ENCODE data around the gene NADSYN1.
"Not testable (repeated sequence)": the region's sequence is repeated elsewhere in the genome, so short reads cannot be mapped to it uniquely, and the experiment has no call there.

The NADSYN1 gene

DNA sequence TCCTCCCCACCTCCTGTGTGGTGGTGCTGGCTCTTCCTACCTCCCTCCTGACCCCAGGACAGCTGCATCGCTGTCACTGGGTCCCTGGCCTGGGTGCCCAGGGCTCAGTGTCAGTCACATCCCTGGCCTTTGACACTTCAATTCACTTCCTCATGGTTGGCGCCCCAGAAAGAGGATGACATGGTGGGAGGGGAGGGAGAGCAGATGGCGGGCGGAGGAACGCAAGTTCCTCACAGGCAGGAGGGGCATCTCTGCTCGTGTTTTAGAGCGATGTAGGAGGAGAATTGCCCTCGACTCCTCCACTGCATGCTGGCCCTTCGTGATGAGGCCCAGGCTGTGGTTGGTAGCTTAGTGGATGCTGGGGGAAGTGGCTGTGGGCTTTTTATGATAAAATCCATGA lies 38.9 kb downstream of the NADSYN1 start:
- no peak for DNase-seq

- no peak for DNase-seq
Measured at GRCh38 chr11:71495286-71496230, 42.6 kb downstream of the NADSYN1 start.

DNA sequence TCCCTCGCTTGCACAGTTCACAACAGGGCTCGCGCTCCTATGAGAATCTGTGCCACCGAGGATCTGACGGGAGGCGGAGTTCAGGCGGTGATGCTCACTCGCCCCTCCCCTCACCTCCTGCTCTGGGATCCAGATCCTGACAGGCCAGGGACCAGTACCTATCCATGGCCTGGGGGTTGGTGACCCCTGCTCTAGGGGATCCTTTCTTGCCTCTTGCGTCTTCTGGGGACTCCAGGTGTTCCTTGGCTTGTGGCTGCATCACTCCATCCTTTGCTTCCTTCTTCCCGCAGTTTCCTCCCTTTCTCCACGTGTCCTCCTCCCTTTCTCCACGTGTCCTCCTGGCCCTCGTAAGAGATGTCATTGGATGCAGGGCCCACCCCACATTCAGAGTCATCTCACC lies 43.4 kb downstream of the NADSYN1 start:
- DNase-seq, result no peak

- DNase-seq, result no peak
Measured at GRCh38 chr11:71498091-71498490, 45.1 kb downstream of the NADSYN1 start.

GRCh38 chr11:71499125-71499524 lies 46.1 kb downstream of the NADSYN1 start:
- DNase-seq, result no peak

DNA sequence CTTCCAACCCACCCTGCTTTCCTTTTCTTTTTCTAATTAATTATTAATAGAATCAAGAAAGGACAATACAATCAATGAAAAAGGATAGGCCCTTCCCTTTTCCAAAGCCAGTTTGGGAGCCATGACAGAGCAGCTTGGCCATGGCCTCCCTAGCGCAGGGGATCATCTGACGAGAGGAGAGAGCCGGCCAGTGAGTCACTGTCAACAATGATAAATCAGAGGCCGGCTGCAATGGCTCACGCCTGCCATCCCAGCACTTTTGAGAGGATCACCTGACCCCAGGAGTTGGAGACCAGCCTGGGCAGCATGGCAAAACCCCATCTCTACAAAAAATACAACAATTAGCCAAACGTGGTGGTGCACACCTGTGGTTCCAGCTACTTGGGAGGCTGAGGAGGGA lies 46.5 kb downstream of the NADSYN1 start:
- DNase-seq, result no peak

DNA sequence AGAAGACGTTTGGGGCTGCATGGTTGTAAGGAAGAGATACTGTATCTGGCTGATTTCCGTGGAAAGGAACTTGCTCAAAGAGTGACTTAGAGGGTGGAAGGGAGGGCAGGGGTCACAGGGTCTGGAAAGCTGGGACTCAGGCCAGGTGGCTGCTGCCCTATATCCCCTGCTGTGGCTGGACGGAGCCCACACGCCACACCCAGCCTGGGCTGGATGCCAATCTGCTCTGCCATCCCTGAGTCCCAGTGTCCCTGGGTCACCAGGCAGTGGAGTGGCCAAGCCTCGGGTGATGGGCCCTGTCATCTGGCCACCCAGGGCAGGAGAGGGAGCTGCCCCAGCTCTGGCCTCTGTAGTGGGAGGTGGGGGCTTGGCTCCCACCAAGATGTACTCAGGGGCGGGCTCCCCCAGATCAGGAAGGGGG lies 47.6 kb downstream of the NADSYN1 start:
- no peak for DNase-seq

GRCh38 chr11:71501071-71501985 lies 48.3 kb downstream of the NADSYN1 start:
- no peak for DNase-seq

- no peak for DNase-seq
Measured at GRCh38 chr11:71502026-71502425, 49.0 kb downstream of the NADSYN1 start.

DNA sequence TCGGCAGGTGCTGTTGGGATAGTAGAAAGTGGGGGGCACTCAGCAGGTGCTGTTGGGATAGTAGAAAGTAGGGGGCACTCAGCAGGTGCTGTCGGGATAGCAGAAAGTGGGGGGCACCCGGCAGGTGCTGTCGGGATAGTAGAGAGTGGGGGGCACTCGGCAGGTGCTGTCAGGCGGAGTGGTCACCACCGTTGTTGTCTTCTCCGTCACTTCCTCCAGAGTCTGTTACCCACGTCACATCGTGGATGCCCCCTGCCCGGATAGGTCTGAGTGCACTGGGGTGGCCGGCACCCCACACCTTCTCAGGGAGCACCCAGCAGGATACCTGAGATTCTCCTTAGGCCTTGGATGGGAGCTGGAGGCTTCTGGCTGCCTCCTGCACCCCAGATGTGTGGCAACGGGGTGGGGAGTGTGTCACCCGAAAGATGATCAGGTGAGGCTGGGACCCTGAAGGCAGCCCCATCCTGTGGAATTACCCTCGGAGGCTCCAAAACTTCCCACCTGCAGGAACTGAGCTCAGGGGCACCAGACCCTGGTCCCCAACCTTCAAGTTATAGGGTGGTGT lies 50.0 kb downstream of the NADSYN1 start:
- DNase-seq, result no peak

- DNase-seq, result no peak
Measured at GRCh38 chr11:71504531-71504930, 51.5 kb downstream of the NADSYN1 start.

DNA sequence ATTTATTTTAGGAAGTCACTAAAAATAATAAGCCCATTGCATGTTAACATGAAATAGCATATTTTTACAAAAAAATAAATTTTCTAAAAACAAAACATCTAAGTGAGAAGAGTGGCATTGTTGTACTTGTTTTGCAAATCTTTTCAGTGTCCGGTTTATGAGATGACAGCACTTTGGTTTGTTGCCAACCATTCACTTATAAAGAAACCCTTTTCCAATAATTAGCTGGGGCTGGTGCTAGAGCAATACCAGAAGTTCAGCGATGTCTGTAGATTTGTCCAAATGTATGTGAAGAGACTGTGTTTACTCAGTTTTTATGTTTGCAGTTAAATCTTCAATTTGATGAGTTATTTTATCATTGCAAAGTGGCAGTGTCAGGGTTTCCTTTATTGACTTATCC lies 52.0 kb downstream of the NADSYN1 start:
- DNase-seq, result no peak

DNA sequence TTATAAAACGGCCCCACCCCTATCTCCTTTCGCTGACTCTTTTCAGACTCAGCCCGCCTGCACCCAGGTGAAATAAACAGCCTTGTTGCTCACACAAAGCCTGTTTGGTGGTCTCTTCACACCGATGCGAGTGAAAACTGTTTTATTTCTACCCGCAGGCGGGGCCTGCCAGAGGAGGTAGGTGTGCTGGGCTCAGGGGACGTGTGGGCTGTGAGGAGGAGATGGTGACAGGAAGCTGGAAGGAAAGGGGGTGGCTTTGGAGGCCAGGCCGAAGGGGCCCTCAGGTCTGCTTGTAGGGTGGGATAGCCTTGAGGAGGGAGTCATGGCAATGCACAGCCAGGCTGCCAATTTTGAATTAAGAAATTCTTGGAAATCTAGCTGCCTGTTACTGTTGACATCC lies 52.8 kb downstream of the NADSYN1 start:
- no peak for DNase-seq

DNA sequence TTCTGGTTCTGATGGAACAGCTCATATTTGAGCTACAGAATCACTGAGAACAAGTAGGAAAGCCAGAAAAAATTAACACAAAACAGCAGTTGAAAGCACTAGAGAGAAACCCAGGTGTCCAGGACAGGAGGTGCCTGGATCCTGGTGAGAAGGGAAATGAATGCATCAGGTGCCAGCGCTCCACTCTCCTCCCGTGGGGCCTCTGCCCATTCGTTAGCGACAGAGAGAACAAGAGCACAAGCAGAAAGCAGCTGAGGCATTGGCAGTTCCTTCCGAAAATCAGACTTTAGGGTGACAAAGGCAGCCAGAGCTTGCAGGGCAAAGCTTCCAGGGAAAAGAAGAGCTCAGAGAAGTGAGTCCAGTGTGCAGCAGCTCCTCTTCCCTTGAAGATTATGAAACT lies 54.1 kb downstream of the NADSYN1 start:
- DNase-seq, result no peak

DNA sequence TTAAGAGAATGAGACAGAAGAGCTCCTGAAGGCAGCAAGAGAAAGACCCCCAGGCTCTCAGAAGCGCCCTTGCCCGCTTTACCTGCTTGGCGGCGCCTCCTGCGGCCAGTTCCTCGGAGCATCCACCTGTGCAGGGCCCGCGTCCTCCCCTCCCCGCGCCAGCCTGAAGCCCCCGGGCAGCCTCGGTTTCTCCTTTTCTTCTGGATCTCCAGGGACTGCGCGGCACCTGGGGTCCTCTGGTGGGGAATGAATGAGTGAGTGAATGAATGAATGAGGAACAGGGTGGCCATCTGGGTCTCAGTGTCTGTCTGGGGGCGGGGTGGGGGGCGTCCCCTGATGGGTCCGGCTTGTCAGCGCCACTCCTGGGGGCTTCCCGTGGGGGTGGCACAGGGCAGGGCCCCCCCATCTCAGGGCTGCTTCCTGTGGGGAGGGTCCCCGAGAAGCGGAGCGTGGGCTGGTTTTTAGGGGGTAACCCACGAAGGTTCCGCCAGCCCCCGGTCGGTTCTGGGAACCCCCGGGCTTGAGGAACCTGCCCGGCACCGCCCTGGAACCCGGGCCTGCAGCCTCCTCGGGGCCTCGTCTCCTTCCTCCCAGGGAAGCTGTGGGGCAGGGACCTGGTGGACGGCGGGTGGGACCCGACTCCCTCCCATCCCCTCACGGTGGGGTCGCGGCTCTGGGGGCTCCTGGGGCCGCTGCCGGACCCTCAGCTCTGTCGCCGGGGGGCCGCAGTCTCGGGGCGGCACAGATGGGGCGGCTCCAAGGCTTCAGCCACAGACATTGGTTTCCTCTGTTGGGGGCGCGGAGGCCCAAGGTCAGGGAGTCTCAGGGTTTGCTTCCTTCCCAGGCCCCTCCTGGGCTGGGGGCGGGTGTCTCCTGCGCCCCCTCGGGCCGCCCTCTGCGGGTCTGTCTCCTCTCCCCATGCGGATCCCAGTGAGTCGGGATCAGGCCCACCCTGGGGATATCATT lies 65.8 kb downstream of the NADSYN1 start:
- no peak for DNase-seq

- no peak for DNase-seq
Measured at GRCh38 chr11:71519546-71519945, 66.5 kb downstream of the NADSYN1 start.

- no peak for DNase-seq
Measured at GRCh38 chr11:71525188-71525937, 72.4 kb downstream of the NADSYN1 start.

DNA sequence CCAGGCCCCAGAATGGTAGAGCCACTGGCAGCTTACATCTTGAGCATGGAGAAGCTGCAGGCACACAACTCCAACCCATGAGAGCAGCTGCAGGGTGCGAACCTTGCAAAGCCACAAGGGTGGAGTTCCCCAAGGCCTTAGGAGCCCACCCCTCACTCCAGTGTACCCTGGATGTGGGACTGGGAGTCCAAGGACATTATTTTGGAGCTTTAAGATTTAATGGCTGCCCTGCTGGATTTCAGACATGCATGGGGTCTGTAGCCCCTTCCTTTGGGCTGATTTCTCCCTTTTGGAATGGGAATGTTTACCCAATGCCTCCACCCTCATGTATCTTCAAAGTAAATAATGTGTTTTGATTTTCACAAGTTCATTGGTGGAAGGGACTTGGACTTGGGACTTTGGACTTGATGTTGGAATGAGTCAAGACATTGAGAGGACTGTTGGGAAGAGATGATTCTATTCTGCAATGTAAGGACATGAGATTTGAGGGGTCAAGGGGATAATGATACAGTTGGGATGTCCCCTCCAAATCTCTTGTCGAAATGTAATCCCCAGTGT lies 73.0 kb downstream of the NADSYN1 start:
- DNase-seq, result no peak

GRCh38 chr11:71526796-71527575 lies 74.0 kb downstream of the NADSYN1 start, which contains the start of gene KRTAP5-7:
KRTAP5-7 (plus strand) TSS chr11:71527267; CDS start chr11:71527301, 34 bp downstream.
- not testable (repeated sequence) for DNase-seq

GRCh38 chr11:71527576-71528210 lies 74.7 kb downstream of the NADSYN1 start:
- no peak for DNase-seq

Measured in SHP77 treated with DMSO at 0.1 percent for 48 hours (cell line).